LNCAP (cell line): ENCODE data around the gene SSPN.

ENCODE experiments used
- TF ChIP-seq, protein P1 (sequence below): fragments of 450-650 bp; IDR thresholded peaks from 2 replicates; pipeline ENCODE4 v1.5.1; 2017; ENCODE audit warnings: mild to moderate bottlenecking

SSPN gene

DNA sequence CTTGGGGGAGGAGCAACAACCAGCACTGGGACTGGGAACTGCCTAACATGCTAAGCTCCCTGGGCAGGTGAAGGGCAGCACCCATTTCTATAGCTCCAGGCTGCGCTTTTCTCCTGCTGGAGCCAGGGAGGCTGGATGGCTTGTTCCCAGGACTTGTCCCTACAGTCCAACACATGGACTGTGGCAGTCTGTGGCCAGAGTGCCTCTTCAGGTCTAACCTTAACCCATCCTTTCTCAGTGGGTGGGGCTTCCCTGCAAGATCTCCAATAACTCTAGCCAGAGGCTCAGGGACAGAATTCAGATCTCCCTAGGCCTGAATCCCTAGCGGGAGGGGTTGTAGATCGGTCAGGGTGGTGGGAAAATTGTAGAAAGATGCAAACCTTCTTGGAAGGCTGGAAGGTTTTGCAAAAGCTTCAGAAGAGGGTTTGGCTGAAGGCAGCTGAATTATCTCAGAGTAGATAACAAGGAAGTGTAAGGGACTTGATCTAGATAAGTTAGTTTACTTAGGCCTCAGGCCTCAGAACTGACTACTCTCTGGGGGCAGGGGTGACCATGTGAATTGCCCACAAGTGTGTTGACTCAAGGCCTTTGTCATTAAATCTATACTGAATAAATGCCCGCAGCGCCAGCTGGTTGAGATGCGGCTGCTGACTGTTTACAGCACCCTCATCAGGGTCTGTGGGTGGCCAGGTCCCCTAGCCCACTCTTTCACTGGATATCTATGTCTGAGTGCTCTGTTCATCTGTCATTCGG lies 60.7 kb downstream of the SSPN start:
- TF ChIP-seq, protein P1, sequence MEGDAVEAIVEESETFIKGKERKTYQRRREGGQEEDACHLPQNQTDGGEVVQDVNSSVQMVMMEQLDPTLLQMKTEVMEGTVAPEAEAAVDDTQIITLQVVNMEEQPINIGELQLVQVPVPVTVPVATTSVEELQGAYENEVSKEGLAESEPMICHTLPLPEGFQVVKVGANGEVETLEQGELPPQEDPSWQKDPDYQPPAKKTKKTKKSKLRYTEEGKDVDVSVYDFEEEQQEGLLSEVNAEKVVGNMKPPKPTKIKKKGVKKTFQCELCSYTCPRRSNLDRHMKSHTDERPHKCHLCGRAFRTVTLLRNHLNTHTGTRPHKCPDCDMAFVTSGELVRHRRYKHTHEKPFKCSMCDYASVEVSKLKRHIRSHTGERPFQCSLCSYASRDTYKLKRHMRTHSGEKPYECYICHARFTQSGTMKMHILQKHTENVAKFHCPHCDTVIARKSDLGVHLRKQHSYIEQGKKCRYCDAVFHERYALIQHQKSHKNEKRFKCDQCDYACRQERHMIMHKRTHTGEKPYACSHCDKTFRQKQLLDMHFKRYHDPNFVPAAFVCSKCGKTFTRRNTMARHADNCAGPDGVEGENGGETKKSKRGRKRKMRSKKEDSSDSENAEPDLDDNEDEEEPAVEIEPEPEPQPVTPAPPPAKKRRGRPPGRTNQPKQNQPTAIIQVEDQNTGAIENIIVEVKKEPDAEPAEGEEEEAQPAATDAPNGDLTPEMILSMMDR: no peak

DNA sequence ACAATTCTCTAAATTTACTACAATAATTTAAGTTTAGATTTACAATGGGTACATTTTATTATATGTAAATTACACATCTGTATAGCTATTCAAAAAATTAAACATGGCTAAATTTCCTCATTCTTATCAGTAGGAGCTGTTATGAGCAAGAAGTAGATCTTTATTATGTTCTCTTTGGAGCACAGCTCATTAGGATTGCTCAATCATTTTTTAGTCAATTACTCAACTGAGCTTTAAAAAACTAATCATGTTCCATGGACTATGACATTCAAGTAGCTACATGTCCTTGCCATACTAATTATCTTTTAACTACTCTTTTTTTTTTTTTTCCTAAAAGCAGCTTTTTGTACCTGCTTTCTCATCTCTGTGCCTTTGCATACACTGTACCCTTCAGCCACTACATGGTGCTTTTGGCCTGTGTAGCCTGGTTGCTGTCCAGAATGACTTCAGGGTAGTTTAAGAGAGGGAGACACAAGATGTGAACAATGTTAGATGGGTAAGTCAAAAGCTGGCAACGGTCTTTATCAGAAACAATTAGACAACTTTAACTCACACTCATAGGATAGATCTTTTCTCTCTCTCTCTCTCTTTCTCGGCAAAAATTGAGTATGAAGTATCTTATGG lies 69.0 kb downstream of the SSPN start:
- TF ChIP-seq, protein P1: no peak

- TF ChIP-seq, protein P1: no peak
Measured at GRCh38 chr12:26265606-26266005, 70.2 kb downstream of the SSPN start.

DNA sequence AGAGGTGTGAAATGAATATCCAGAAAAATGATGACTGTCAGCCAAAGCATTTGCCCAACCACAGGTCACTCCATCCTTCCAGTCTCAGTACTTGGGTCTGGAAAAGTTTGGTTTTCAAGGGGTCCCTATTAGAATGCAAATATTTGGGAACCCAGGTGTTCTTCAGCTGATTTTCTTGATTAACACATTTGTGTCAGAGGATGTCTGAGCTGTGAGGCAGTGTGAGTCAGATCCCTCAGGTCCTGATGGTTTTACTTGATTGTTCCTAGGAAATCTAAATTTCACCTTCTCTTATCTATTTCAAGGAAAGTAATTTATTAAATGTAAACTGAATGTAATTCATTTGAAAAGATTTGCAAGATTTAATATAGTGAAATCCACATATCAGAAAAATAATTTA lies 71.5 kb downstream of the SSPN start:
- TF ChIP-seq, protein P1: no peak

DNA sequence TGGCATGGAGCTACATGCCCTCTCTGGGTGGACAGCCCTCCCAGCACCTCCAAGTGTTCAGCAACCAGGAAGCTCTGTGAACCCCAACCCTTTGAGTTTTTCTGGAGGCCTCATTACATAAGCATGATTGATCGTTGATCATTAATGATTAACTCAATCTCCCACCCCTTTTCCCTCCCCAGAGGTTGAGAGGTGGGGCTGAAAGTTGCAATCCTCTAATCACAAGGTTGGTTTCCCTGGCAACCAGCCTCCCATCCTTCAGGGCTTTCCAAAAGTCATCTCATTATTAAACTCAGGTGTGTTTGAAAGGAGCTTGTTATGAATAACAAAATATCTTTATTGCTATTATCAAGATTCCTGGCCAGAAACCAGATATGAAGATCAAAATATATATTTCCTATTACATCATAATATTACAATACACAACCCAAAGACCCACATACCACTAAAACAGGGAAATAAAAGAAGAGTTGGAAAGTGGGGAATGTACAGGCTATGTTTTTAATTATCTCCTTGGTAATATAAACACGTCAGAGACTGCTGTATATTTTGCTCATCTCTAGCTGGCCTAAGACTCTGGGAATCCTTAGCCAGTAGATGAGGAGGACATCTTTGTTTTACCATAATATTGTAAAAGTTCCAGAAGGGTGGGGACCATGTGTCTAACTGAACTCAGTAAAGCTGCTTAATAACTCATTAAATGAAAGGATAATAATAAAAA lies 73.6 kb downstream of the SSPN start:
- TF ChIP-seq, protein P1: no peak

DNA sequence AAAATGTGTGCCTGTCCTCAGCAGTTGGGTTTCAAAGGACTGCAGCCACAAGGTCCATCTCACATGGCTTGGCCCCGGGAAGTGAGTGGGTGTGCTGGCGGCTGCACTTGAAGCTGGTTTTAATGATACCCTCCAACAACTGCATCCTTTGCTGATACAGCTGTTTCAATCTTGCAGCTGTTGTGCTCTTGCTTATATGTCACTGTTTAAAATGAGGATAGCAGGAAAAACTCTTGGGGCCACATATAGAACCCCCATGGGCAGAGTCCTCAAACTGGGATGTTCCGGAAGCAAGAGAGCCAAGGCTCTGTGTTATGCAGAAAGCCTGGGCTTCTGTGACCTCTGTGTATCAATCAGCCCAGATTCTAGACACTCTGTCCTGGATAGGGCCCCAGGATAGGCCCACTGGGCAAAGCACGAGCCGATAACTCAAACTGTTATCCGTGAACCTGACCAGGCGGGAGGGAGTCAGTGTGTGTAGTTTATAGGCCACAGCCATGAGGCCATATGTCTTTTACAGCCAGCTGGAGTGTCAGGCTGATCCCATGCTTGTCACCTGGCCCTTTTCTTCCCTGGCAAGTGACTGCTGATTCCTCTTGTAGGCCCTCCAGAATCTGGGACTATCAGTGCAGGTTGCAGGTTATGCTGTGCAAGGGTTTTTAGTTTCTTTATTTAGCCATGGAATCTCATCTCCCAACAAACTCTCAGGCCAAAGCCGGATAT lies 74.3 kb downstream of the SSPN start:
- TF ChIP-seq, protein P1: no peak

- TF ChIP-seq, protein P1: no peak
Measured at GRCh38 chr12:26271024-26271423, 75.7 kb downstream of the SSPN start.
